Small intestine (tissue), 16 donors: ENCODE results near the gene TMEM14C. TPM values are rescaled to one million over a fixed set of nuclear protein-coding genes. Genes with fewer than 3 reads are reported as not detected.

Source experiments
- DNase-seq, 2 donors: peaks; one replicate each; pipeline versions ENCODE4 v3.0.0 to v3.0.0-alpha.2; 2013
- FAIRE-seq: peaks from 2 replicates; lab custom pipeline; 2012; peaks lifted over from hg19 to GRCh38; lab: Jason Lieb, UNC
- H3K27ac ChIP-seq, 3 donors: one replicate each; pipeline ENCODE4 v1.5.1; 2013; ENCODE audit warnings: low read length in 2 of 3, mild to moderate bottlenecking in 2 of 3, control low read depth in 1 of 3, inconsistent platforms in 1 of 3, low read depth in 1 of 3, moderate library complexity in 1 of 3
- H3K27me3 ChIP-seq, 3 donors: one replicate each; pipeline ENCODE4 v1.6.1; 2013; ENCODE audit warnings: low read length in 3 of 3, inconsistent platforms in 1 of 3; ENCODE audit not compliant: control insufficient read depth in 3 of 3, insufficient read depth in 3 of 3
- H3K36me3 ChIP-seq, 3 donors: one replicate each; pipeline ENCODE4 v1.6.1; 2013; ENCODE audit warnings: low read length in 3 of 3, inconsistent platforms in 1 of 3, low read depth in 1 of 3, mild to moderate bottlenecking in 1 of 3, moderate library complexity in 1 of 3; ENCODE audit not compliant: control insufficient read depth in 3 of 3, insufficient read depth in 2 of 3
- H3K4me1 ChIP-seq, 3 donors: one replicate each; pipeline ENCODE4 v1.6.1; 2013; ENCODE audit warnings: low read length in 2 of 3, inconsistent platforms in 1 of 3, low read depth in 1 of 3, mild to moderate bottlenecking in 1 of 3, moderate library complexity in 1 of 3; ENCODE audit not compliant: control insufficient read depth in 3 of 3, insufficient read depth in 2 of 3
- H3K4me3 ChIP-seq, 3 donors: one replicate each; pipeline ENCODE4 v1.5.1; 2013; ENCODE audit warnings: low read length in 3 of 3, control low read depth in 1 of 3, inconsistent platforms in 1 of 3, low read depth in 1 of 3, mild to moderate bottlenecking in 1 of 3, moderate library complexity in 1 of 3
- H3K9me3 ChIP-seq, 2 donors: one replicate each; pipeline ENCODE4 v1.6.1; 2013; ENCODE audit warnings: low read depth in 1 of 2, low read length in 1 of 2; ENCODE audit not compliant: control insufficient read depth in 2 of 2, insufficient read depth in 1 of 2
- WGBS, 3 donors: extraction: QIAGEN DNeasy Blood & Tissue Kit; methylation state at CpG; one replicate each; pipeline ENCODE4 v1.1.7; 2013; 5-methylcytosine and 5-hydroxymethylcytosine counted together
- long read RNA-seq, 10 donors: transcript quantifications; one replicate each; lab custom pipeline, GENCODE V29; 2026
- polyA plus RNA-seq, 4 donors: library from polyadenylated mRNA; stranded (reverse) in 3 of 4; unstranded in 1 of 4; fragments of 200-250 nt in 3 of 4; fragments of 120-200 nt in 1 of 4; gene quantifications; one replicate each; pipeline versions ENCODE4 v1.2.1 to v1.2.3, GENCODE V29; 2013
- donor health status: healthy with polysubstance abuse.
- donor health status: control.
- donor health status: control.
- donor health status: Bipolar disorder and iron deficiency.
- donor health status: healthy.

The TMEM14C gene
- polyA plus RNA-seq, result 100 to 1,000 TPM; 105 to 145 (median 140) TPM
- long read RNA-seq, donor 1, transcript TMEM14C-205 (6 exons, 1,177 nt), result minor isoform, 7 of 253 reads
- long read RNA-seq, donor 1, transcript TMEM14C-201 (6 exons, 1,113 nt), result major isoform, 197 of 253 reads
- long read RNA-seq, donor 1, partial matches to known transcripts, result 35 of 253 reads
- long read RNA-seq, donor 1, other reads (novel, unspliced or antisense), result 14 of 253 reads
- long read RNA-seq, donor 2, transcript TMEM14C-201 (6 exons, 1,113 nt), result major isoform, 30 of 40 reads
- long read RNA-seq, donor 2, partial matches to known transcripts, result 8 of 40 reads
- long read RNA-seq, donor 2, other reads (novel, unspliced or antisense), result 0 of 40 reads
- long read RNA-seq, donor 3, transcript TMEM14C-201 (6 exons, 1,113 nt), result major isoform, 59 of 87 reads
- long read RNA-seq, donor 3, partial matches to known transcripts, result 27 of 87 reads
- long read RNA-seq, donor 3, other reads (novel, unspliced or antisense), result 0 of 87 reads
- long read RNA-seq, donor 4, partial matches to known transcripts, result 0 of 2 reads
- long read RNA-seq, donor 4, other reads (novel, unspliced or antisense), result 0 of 2 reads
- long read RNA-seq, donor 5, transcript TMEM14C-201 (6 exons, 1,113 nt), result major isoform, 21 of 30 reads
- long read RNA-seq, donor 5, partial matches to known transcripts, result 7 of 30 reads
- long read RNA-seq, donor 5, other reads (novel, unspliced or antisense), result 0 of 30 reads
- long read RNA-seq, donor 6, transcript TMEM14C-205 (6 exons, 1,177 nt), result minor isoform, 5 of 92 reads
- long read RNA-seq, donor 6, transcript TMEM14C-201 (6 exons, 1,113 nt), result major isoform, 56 of 92 reads
- long read RNA-seq, donor 6, partial matches to known transcripts, result 30 of 92 reads
- long read RNA-seq, donor 6, other reads (novel, unspliced or antisense), result 0 of 92 reads
- long read RNA-seq, donor 7, transcript TMEM14C-201 (6 exons, 1,113 nt), result major isoform, 155 of 228 reads
- long read RNA-seq, donor 7, partial matches to known transcripts, result 69 of 228 reads
- long read RNA-seq, donor 7, other reads (novel, unspliced or antisense), result 0 of 228 reads
- long read RNA-seq, donor 8, partial matches to known transcripts, result 0 of 4 reads
- long read RNA-seq, donor 8, other reads (novel, unspliced or antisense), result 0 of 4 reads
- long read RNA-seq, donor 9, transcript TMEM14C-201 (6 exons, 1,113 nt), result major isoform, 21 of 23 reads
- long read RNA-seq, donor 9, partial matches to known transcripts, result 0 of 23 reads
- long read RNA-seq, donor 9, other reads (novel, unspliced or antisense), result 0 of 23 reads
- long read RNA-seq, donor 10, transcript TMEM14C-205 (6 exons, 1,177 nt), result minor isoform, 6 of 100 reads
- long read RNA-seq, donor 10, transcript TMEM14C-201 (6 exons, 1,113 nt), result major isoform, 83 of 100 reads
- long read RNA-seq, donor 10, partial matches to known transcripts, result 10 of 100 reads
- long read RNA-seq, donor 10, other reads (novel, unspliced or antisense), result 0 of 100 reads

- Histone ChIP-seq H3K4me1 (peaks cover 3 to 23% (median 6%) of the 10 kb centered on the region in 3 donors), H3K9me3 (peaks cover 0 to 11% of the 10 kb centered on the region in 2 donors), H3K36me3 (peaks cover 2 to 19% (median 4%) of the 10 kb centered on the region in 3 donors), H3K27ac (peak within 1 kb of the TSS; percentile 74 to 90 (median 85)), H3K27me3 (no peaks in the 10 kb centered on the region), H3K4me3 (peak within 1 kb of the TSS; percentile 38 to 85 (median 75))
- FAIRE-seq, result no peak
- WGBS, 3 donors, result 1% methylated on average over 44 to 55 of the region's 55 CpGs
- DNase-seq, result peak; percentile 98 to 99
These were observed at the start of gene TMEM14C for GRCh38 chr6:10722820-10723566. Gene TMEM14C, plus strand, starts transcription at chr6:10723070. Its CDS starts 1,544 bp downstream, at chr6:10724614.

- Histone ChIP-seq H3K4me1 (no peaks in the 10 kb centered on the region), H3K27ac (no peak overlapping the region), H3K36me3 (peaks cover 0 to 5% (median 0%) of the 10 kb centered on the region in 3 donors), H3K4me3 (no peak overlapping the region), H3K9me3 (no peaks in the 10 kb centered on the region), H3K27me3 (no peaks in the 10 kb centered on the region)
- no peak for FAIRE-seq
- no peak for DNase-seq
- WGBS, 3 donors, result 93 to 95% (median 94%) methylated on average over 7 of the region's 7 CpGs
These were observed 46.5 kb upstream of the TMEM14C start for GRCh38 chr6:10676403-10676802.

- no peak overlapping the region for H3K4me3 ChIP-seq
- DNase-seq, result no peak
These were observed 44.4 kb upstream of the TMEM14C start for GRCh38 chr6:10678456-10678855.

GRCh38 chr6:10681795-10682194 lies 41.1 kb upstream of the TMEM14C start:
- DNase-seq, result no peak
- Histone ChIP-seq H3K4me1 (no peaks in the 10 kb centered on the region), H3K36me3 (peaks cover 0 to 4% (median 0%) of the 10 kb centered on the region in 3 donors), H3K4me3 (no peak overlapping the region), H3K27ac (no peak overlapping the region), H3K9me3 (no peaks in the 10 kb centered on the region), H3K27me3 (no peaks in the 10 kb centered on the region)
- 53 to 89% (median 79%) methylated on average over 3 of the region's 3 CpGs for WGBS, 3 donors
- FAIRE-seq, result no peak

More at GRCh38 chr6:10678456-10678855, 44.4 kb upstream of the TMEM14C start:
- H3K4me1 ChIP-seq, result no peaks in the 10 kb centered on the region
- FAIRE-seq, result no peak
- no peaks in the 10 kb centered on the region for H3K27me3 ChIP-seq
- no peaks in the 10 kb centered on the region for H3K9me3 ChIP-seq
- H3K36me3 ChIP-seq, result peaks cover 0 to 4% (median 0%) of the 10 kb centered on the region in 3 donors
- H3K27ac ChIP-seq, result no peak overlapping the region
- 86 to 89% (median 87%) methylated on average over 4 of the region's 4 CpGs for WGBS, 3 donors

GRCh38 chr6:10682355-10682988 lies 40.4 kb upstream of the TMEM14C start:
- no peak for DNase-seq
- FAIRE-seq, result no peak
- Histone ChIP-seq H3K36me3 (peaks cover 0 to 3% (median 0%) of the 10 kb centered on the region in 3 donors), H3K4me3 (no peak overlapping the region), H3K9me3 (no peaks in the 10 kb centered on the region), H3K27me3 (no peaks in the 10 kb centered on the region), H3K27ac (no peak overlapping the region), H3K4me1 (no peaks in the 10 kb centered on the region)

- DNase-seq (no peak), FAIRE-seq (no peak)
- WGBS, 3 donors, result 71 to 79% (median 75%) methylated on average over 5 of the region's 5 CpGs
- H3K4me1 ChIP-seq, result no peaks in the 10 kb centered on the region
- no peaks in the 10 kb centered on the region for H3K9me3 ChIP-seq
- H3K36me3 ChIP-seq, result peaks cover 0 to 2% (median 0%) of the 10 kb centered on the region in 3 donors
- H3K27me3 ChIP-seq, result no peaks in the 10 kb centered on the region
- H3K27ac ChIP-seq, result no peak overlapping the region
- H3K4me3 ChIP-seq, result no peak overlapping the region
These were observed 38.3 kb upstream of the TMEM14C start for GRCh38 chr6:10684618-10685017.
